HPDE6-E6E7 (cell line): ENCODE data around the gene TXNL4A.
A peak's percentile ranks its signal among the peaks of the same experiment; 100 is the strongest.
"Not testable (repeated sequence)": the region's sequence is repeated elsewhere in the genome, so short reads cannot be mapped to it uniquely, and the experiment has no call there.

Experiments
- DNase-seq: peaks from one replicate; pipeline ENCODE4 v3.0.0; 2011; ENCODE audit warnings: missing footprints; ENCODE audit errors: extremely low spot score

TXNL4A gene

GRCh38 chr18:79988451-79989194 lies at the start of gene TXNL4A:
Gene TXNL4A, minus strand, starts transcription at chr18:79988563. Its CDS starts 171 bp downstream, at chr18:79988392.
- peak; percentile 69 for DNase-seq

- no peak for DNase-seq
Observed at GRCh38 chr18:80037300-80037699, 48.9 kb upstream of the TXNL4A start.

GRCh38 chr18:80035997-80036396 lies 47.6 kb upstream of the TXNL4A start:
- no peak for DNase-seq

- DNase-seq, result no peak
Observed at GRCh38 chr18:80034852-80035406, 46.6 kb upstream of the TXNL4A start.

- peak; percentile 91 for DNase-seq
Observed at GRCh38 chr18:80034068-80034851, 45.9 kb upstream of the TXNL4A start, which contains the start of gene RBFA. Gene RBFA, plus strand, starts transcription at chr18:80034434. Its CDS starts 62 bp downstream, at chr18:80034496.

- DNase-seq, result peak; percentile 86
Observed at GRCh38 chr18:80033181-80034067, 45.1 kb upstream of the TXNL4A start.

GRCh38 chr18:80029690-80030089 lies 41.3 kb upstream of the TXNL4A start:
- DNase-seq, result no peak

GRCh38 chr18:80027719-80028118 lies 39.4 kb upstream of the TXNL4A start:
- DNase-seq, result not testable (repeated sequence)

- no peak for DNase-seq
Observed at GRCh38 chr18:80026363-80026762, 38.0 kb upstream of the TXNL4A start.

- DNase-seq, result no peak
Observed at GRCh38 chr18:80023173-80023572, 34.8 kb upstream of the TXNL4A start.

- no peak for DNase-seq
Observed at GRCh38 chr18:80022613-80023012, 34.2 kb upstream of the TXNL4A start.

GRCh38 chr18:80012714-80013113 lies 24.4 kb upstream of the TXNL4A start:
- no peak for DNase-seq

GRCh38 chr18:80011496-80012137 lies 23.3 kb upstream of the TXNL4A start:
- not testable (repeated sequence) for DNase-seq

GRCh38 chr18:80010551-80010906 lies 22.2 kb upstream of the TXNL4A start:
- no peak for DNase-seq

- DNase-seq, result peak; percentile 87
Observed at GRCh38 chr18:80009661-80010550, 21.5 kb upstream of the TXNL4A start.

GRCh38 chr18:80006724-80007123 lies 18.4 kb upstream of the TXNL4A start:
- no peak for DNase-seq

GRCh38 chr18:80004600-80005342 lies 16.4 kb upstream of the TXNL4A start:
- no peak for DNase-seq

GRCh38 chr18:80002468-80002867 lies 14.1 kb upstream of the TXNL4A start:
- DNase-seq, result no peak

- DNase-seq, result no peak
Observed at GRCh38 chr18:80000877-80001276, 12.5 kb upstream of the TXNL4A start.
